Left ventricle myocardium inferior (tissue), 1 donor: ENCODE results near the gene HNRNPUL1. TPM values are rescaled to one million over a fixed set of nuclear protein-coding genes. Genes with fewer than 3 reads are reported as not detected.
A peak's percentile ranks its signal among the peaks of the same experiment; 100 is the strongest.

Source experiments
- DNase-seq: peaks from one replicate; pipeline ENCODE4 v3.0.0-alpha.2; 2020
- H3K27ac ChIP-seq: fragments of 200-600 bp; replicated peaks from 2 replicates; pipeline ENCODE4 v1.8.0; 2021
- H3K27me3 ChIP-seq: fragments of 200-600 bp; 2 replicates; pipeline ENCODE4 v1.8.0; 2021; ENCODE audit warnings: low read depth
- H3K36me3 ChIP-seq: fragments of 200-600 bp; 2 replicates; pipeline ENCODE4 v1.8.0; 2021
- H3K4me1 ChIP-seq: fragments of 200-600 bp; 2 replicates; pipeline ENCODE4 v1.8.0; 2021
- H3K4me3 ChIP-seq: fragments of 200-600 bp; 2 replicates; pipeline ENCODE4 v1.8.0; 2021; ENCODE audit warnings: mild to moderate bottlenecking, moderate library complexity
- H3K9me3 ChIP-seq: fragments of 200-600 bp; replicated peaks from 2 replicates; pipeline ENCODE4 v1.8.0; 2021
- CTCF ChIP-seq: fragments of 200-600 bp; IDR thresholded peaks from 2 replicates; pipeline ENCODE4 v1.8.0; 2021; ENCODE audit warnings: antibody characterized with exemption, mild to moderate bottlenecking, borderline replicate concordance
- intact Hi-C: fragments of 100-400 bp; cut with micrococcal nuclease; formaldehyde crosslinking; loops from one replicate; pipeline ENCODE4 v1.11.0; 2022
- total RNA-seq: library from RNA; stranded (reverse); fragmentation: NEBNext Ultra II Directional; extraction: Animal tissue kit (Norgen Biotek cat#: 25700); gene quantifications from one replicate; pipeline ENCODE4 v1.2.1, GENCODE V29; 2021
- donor health status: DM: no; HTN: yes; CAD: no; lungs with severe emphysema.

The HNRNPUL1 gene
- total RNA-seq, 1 donor from 2014 or later: 103 TPM

GRCh38 chr19:41320568-41320967, 56.4 kb downstream of the HNRNPUL1 start:
- TF ChIP-seq CTCF: no peak
- H3K36me3 ChIP-seq: peaks cover 54% of the 10 kb centered on the region
- intact Hi-C loops: no loop called here
- no peak for DNase-seq
- H3K4me3 ChIP-seq: no peak overlapping the region
- H3K27ac ChIP-seq: no peak overlapping the region
- H3K9me3 ChIP-seq: no peaks in the 10 kb centered on the region
- H3K27me3 ChIP-seq: no peaks in the 10 kb centered on the region
- peaks cover 47% of the 10 kb centered on the region for H3K4me1 ChIP-seq

GRCh38 chr19:41321204-41321599, 57.0 kb downstream of the HNRNPUL1 start:
- no peak for TF ChIP-seq CTCF
- intact Hi-C loops: no loop called here
- Histone ChIP-seq H3K4me1 (peaks cover 53% of the 10 kb centered on the region), H3K9me3 (no peaks in the 10 kb centered on the region), H3K4me3 (no peak overlapping the region), H3K27me3 (no peaks in the 10 kb centered on the region), H3K27ac (peak overlapping the region; percentile 84), H3K36me3 (peaks cover 47% of the 10 kb centered on the region)
- no peak for DNase-seq

GRCh38 chr19:41321600-41322270, 57.6 kb downstream of the HNRNPUL1 start:
- Histone ChIP-seq H3K36me3 (peaks cover 42% of the 10 kb centered on the region), H3K27me3 (no peaks in the 10 kb centered on the region), H3K9me3 (no peaks in the 10 kb centered on the region), H3K4me1 (peaks cover 58% of the 10 kb centered on the region), H3K4me3 (no peak overlapping the region), H3K27ac (peak overlapping the region; percentile 84)
- peak; percentile 77 for TF ChIP-seq CTCF
- DNase-seq: no peak
- intact Hi-C loops: no loop called here

- TF ChIP-seq CTCF: no peak
- Histone ChIP-seq H3K9me3 (no peaks in the 10 kb centered on the region), H3K27me3 (no peaks in the 10 kb centered on the region), H3K27ac (peak overlapping the region; percentile 84), H3K4me3 (no peak overlapping the region), H3K4me1 (peaks cover 65% of the 10 kb centered on the region), H3K36me3 (peaks cover 35% of the 10 kb centered on the region)
- DNase-seq: no peak
- intact Hi-C loops: no loop called here
Observed at GRCh38 chr19:41322451-41322850, 58.3 kb downstream of the HNRNPUL1 start.

GRCh38 chr19:41323023-41323422, 58.9 kb downstream of the HNRNPUL1 start:
- no peaks in the 10 kb centered on the region for H3K27me3 ChIP-seq
- DNase-seq: peak; percentile 45
- H3K9me3 ChIP-seq: no peaks in the 10 kb centered on the region
- H3K4me1 ChIP-seq: peaks cover 71% of the 10 kb centered on the region
- H3K36me3 ChIP-seq: peaks cover 30% of the 10 kb centered on the region
- no peak for TF ChIP-seq CTCF
- intact Hi-C loops: no loop called here
- no peak overlapping the region for H3K4me3 ChIP-seq
- H3K27ac ChIP-seq: peak overlapping the region; percentile 84
